GM03348 (cell line): ENCODE measurements around the gene PRTFDC1.
"Not testable (repeated sequence)": the region's sequence is repeated elsewhere in the genome, so short reads cannot be mapped to it uniquely, and the experiment has no call there.

ENCODE experiments used
- DNase-seq: peaks from one replicate; pipeline ENCODE4 v3.0.0; 2012; ENCODE audit warnings: low spot score

PRTFDC1 gene

DNA sequence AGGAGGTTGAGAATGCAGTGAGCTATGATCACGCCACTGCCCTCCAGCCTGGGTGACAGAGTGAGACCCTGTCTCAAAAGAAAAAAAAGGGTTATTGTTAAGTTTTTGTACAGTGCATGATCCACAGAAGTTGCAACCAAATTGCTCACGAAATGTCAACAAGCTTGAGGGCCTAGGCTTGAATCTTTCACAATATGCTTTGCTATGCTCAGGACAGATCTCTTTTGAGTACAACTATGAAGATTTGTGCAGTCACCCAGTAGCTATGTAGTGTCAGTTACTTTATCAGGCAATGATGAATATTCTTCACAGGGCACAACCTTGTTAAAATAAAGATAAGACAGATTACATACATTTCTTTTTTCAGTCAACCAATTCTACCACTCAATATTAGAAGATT, 109.2 kb downstream of the PRTFDC1 start:
- DNase-seq, result no peak

DNA sequence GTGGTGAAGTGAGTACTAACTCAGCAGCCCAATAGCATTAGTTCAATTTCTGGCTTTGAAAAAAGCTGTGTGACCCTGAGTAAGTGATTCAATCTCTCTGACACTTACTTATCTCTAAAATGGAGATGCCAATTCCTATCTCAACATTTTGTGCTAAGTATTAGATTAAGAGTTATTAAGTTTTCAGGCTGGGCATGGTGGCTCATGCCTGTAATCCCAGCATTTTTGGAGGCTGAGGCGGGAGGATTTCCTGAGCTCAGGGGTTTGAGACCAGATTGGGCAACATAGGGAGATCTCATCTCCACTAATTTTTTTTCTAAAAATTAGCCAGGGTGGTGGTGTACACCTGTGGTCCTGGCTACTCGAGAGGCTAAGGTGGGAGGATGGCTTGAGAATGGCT, 109.5 kb downstream of the PRTFDC1 start:
- DNase-seq, result no peak

DNA sequence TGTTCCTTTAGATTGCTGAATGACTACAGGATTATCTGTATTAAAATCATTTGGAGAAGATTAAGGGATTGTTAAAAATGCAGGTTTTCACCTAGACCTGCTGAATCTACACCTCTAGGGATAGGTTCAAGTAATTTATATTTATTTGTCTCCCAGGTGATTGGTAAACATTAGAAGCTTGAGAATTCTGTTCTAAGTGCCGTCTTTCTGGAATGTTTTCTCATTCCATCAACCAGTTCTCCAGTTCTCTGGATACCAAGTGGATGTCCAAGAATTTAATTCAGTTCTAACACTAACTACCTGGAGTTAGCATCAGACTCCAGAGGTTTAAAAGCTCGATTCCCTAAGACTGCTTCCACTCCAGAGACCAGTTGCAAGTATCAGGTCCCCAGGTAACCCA, 110.9 kb downstream of the PRTFDC1 start:
- no peak for DNase-seq

DNA sequence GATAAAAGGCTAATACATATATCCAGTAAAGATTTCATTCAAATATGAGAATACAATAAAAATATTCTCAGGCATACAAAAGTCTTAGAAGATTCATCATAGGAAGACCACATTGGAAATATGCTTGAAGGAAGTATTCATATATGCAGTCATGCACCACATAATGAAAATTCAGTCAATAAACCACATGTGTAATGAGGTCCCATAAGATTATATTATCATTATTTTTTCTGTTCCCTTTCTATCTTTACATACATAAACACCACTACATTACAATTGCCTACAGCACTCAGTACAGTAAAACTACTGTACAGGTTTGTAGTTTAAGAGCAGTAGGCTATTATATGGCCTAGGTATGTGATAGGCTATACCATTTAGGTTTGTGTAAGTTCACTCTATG, 111.6 kb downstream of the PRTFDC1 start:
- DNase-seq, result no peak

DNA sequence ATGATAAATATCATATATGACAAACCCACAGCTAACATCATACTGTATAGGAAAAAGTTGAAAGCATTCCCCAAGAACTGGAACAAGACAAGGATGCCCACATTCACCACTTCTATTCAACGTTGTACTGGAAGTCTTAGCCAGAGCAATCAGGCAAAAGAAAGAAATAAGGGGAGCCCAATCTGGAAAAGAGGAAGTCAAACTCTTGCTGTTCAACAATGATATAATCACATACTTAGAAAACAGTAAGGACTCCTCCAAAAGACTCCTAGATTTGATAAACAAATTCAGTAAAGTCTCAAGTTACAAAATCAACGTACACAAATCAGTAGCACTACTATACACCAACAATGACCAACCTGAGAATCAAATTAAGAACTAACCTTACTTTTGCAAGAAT, 114.6 kb downstream of the PRTFDC1 start:
- not testable (repeated sequence) for DNase-seq

DNA sequence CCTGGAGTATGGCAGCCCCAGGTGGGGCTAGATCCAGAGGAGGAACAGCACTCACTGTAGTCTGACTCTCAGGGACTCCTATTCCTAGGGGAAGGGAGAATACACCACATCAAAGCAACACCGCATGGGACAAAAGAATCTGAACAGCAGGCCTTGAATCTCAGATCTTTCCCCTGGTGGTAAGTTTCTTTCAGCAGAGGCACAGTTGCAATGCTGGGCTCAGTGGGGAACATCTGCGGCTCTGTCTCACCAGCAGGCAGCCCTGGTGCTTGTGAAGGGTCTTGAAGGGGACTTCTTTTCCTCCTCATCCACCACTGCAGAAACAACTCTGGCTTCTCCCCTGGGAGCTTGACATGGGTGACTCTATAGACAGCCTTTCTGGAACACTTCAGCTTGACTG, 117.5 kb downstream of the PRTFDC1 start:
- no peak for DNase-seq

DNA sequence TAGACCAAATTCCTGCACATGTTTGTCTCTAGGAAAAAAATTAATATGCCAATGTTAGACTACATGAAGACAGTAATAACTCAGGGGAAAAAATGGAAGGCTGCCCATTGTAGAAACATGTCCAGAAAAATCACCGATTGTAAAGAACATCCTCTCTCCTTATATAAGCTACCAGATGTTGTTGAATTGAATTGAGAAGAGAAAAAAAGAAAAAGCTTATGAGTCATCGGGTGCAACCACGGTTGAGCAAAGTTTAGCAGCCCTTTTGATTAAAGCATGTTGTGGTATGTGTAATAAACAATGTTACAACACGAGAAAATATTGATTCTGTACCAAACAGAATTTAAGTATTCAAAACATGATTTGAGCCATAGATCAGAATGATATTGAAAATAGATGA, 126.4 kb downstream of the PRTFDC1 start:
- DNase-seq, result peak; percentile 72

DNA sequence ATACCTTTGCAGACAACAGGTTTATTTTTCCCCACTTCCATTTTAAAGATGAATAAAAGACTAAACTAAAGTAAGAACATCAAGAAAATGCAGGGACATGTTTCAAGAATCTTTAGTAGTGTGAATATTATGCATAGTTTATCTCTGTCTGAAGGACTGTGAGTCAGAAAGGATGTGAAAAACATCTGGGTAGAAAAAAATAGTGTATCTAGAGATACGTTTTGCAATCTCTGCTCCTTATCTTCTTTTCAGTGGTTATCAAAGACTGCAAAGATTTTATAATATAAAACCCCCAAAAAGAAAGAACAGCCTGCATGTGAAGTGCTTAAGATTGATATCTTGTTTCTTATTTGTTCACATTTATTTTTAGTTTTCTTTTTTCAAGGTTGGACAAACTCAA, 126.9 kb downstream of the PRTFDC1 start:
- peak; percentile 61 for DNase-seq

DNA sequence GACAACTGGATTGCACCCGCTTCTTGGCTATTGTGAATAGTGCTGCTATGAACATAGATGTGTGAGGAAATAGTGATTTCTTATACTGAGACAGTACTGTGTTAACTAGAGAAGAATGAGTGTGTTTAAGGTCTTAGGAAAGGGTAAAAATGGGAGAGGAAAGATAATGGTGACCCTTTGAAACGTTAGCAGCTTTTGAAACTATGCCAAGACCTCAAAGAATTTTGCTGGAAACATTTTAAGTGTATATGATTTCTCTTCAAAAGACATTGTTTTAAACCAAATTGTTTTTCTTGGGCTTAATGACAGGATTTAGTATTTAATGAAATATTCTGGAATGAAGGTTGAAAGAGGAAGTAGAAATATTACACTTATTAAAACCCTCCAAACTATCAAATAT, 127.9 kb downstream of the PRTFDC1 start:
- DNase-seq, result no peak

DNA sequence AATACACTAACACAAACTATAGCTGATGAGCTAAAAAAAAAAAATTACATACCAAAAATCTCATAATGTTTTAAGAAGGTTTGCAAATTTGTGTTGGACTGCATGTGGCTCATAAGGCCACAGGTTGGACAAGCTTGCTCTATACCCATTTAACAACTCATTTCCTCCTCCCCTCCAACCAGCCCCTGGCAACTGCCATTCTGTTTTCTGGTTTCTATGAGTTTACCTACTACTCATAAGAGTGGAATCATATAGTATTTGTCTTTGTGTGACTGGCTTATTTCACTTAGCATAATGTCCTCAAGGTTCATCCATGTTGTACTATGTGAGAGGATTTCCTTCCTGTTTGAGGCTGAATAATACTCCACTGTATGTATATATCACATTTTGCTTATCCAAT, 128.3 kb downstream of the PRTFDC1 start:
- DNase-seq, result no peak

DNA sequence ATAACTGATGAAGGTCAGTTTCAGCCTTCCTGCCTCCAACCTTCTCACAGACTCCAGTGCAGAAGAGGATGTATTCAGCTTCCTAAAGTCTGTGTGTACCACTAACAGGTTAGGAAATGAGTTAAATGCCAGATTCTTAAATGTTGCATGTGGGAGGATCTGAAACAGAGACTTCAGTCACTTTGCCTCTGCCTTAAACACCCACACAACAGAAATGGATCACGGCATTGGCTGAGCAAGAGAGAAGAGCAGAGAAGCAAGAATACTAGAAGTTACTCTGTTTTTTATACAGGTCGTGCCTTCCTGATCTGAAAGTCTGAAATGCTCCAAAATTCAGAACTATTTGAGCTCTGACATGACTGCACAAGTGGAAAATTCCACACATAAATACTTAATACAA, 129.8 kb downstream of the PRTFDC1 start:
- no peak for DNase-seq

DNA sequence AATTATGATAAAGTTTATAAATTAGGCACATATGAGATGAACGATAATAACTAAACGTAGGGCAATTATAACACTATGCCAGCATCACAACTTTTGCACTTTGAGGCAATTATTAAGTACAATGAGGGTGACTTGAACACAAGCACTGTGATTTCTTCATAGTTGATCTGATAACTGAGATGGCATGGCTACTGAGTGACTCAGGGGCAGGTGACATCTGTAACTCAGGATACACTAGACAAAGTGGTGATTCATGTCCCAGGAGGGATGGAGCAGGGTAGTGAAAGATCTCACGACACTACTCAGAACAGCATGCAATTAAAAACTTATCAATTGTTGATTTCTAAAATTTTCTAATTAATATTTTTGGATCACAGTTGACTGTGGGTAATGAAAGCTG, 130.4 kb downstream of the PRTFDC1 start:
- DNase-seq, result no peak

DNA sequence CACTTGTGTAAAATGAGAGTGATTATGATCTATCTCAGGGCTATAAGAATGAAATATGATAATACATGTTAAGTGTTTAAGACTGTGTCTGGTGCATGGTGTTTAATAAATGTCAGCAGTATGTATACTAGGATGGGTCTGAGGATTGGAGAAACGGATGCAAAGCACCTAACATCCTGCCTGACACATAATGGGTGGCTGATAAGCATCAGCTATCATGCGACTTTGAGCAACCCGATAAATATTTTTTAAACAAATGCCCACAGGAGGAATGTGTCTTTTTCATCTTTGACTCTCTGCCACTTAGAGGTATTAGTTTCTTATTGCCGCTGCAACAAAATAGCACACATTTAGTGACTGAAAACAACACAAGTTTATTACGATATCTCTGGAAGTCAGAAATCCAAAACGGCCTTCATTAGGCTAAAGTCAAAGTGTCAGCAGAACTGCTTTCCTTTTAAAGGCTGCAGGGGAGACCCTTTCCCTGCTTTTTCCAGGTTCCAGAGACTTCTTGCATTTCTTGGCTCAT, 135.5 kb downstream of the PRTFDC1 start:
- DNase-seq, result no peak

DNA sequence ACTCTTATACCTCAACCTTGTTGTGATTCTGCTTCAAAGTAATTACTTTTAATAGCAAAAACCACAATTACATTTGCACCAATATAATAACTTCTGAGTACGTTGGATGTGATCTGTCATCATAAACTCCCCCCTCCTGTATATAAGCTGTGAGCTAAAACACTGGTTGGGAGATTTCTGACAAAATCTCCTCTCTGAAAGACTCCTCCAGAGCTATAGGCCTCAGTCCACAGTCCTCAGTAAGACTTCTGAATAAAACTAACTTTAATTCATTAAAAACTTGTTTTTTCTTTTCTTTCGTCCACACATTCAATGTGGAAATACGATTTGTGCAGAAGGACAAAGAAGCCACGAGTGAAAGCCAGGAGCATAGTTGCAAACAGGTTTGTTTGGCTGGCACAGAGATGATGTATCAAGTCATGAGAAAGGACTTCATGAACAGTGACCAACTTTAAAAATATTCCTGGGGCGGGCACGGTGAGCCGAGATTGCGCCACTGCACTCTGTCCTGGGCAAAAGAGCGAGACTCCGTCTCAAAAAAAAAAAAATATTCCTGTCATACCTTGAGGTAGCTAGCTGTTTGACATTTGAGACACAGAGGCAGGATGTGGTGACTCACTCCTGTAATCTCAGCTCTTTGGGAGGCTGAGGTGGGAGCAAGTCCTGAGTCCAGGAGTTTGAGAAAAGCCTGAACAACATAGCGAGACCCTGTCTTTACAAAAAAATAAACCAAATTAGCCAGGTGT, 137.7 kb downstream of the PRTFDC1 start:
- DNase-seq, result peak; percentile 36

DNA sequence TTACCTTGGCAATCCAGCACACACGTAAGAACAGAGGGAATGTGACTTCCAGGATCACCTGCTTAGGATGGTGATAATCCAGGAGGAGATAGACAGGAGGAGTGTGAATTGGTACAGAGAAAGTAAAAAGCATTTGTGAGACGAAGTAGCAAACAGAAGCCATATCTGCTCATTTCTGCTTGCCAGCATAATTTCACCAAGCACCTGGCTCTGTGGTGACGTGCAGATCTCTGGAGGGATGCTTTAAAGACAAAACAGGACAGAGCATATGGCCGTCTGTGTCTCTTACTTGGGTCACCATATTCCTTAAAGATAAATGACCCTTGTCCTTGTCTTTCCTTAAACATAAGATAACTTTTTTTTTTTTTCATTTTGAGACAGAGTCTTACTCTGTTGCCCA, 138.6 kb downstream of the PRTFDC1 start:
- no peak for DNase-seq

DNA sequence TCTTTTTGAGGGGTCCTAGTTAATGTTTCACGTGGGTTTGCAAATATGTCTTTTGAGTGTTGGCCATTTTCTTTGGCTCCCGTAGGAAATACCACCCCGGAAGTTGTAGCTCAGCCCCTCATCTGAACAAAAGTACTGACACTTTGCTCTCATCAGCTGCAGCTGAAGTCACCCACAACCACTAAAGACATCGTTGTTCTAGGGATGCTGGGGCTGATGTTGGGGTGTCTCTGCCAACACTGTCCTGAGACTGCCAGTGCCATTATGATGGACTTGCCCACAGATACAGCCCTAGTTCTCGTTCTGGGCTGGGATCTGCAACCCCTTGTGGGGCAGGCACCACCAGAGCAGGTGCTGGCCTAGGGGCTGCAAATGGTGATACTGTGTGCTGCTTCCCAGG, 146.1 kb downstream of the PRTFDC1 start:
- no peak for DNase-seq

DNA sequence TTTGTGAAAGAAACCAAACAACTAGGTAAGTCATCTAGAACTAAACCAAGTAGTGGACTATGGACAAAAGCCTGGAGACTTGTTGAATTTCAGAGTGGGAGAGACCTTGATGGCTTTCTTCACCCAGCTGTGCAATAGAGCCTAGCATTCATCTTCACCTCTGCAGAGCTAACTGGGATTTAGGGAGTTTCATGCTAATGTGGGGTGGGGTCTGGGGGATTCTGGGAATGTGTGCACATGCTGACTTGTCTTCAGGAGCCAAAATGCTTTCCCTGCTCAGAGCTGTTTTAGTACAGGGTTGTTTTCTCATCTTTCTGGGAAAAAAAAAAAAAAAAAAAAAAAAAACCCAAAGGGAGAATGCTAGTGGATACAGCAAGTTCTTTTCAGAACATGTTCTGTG, 147.4 kb downstream of the PRTFDC1 start:
- DNase-seq, result no peak

DNA sequence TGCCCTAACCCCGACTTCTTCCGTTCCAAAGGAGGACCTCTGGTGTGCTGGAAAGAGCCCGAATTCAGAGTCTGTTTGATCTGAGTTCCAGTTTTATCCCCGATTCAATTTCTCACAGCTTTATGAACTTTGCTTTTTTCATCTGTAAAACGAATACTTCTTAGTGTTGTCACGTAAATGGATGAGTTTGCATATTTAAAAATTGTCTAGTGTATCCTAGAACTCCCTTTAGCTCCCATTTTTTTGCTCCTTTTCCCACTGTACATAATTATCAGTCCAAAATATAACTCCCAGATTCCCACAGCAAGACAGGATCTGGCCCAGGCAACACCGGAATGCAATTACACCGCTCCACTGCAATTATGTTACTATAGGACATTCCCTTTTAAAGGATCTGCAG, 148.0 kb downstream of the PRTFDC1 start:
- DNase-seq, result no peak

DNA sequence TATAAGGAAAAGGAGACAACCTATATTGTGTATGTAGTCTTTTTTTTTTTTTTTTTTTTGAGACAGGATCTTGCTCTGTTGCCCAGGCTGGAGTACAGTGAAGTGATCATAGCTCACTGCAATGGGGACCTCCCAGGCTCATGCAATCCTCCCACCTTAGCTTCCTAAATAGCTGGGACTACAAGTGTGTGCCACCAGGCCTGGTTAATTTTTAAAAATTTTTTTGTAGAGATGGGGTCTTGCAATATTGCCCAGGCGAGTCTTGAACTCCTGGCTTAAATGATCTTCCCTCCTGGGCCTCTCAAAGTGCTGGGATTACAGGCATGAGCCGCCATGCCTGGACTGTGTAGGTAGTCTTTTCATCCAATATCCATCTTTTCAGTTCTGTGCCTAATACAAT, 150.0 kb downstream of the PRTFDC1 start:
- no peak for DNase-seq

DNA sequence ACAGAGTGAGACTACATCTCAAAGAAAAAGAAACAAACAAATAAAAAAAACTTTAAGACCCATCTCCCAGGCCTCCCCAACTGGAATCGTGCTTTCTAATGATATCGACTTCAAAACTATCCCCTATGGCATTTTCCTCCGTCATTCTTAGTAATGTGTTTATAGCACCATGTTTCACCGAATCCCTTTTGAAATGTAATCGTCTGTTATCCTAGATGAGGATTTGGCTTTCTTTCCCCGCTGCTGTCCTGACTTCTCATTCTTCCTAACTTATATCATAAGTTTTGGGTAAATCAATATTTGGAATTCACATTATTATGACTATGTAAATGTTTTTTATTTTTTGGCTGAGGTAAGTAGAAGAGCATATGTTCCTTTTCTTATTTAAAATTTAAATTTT, 151.5 kb downstream of the PRTFDC1 start:
- no peak for DNase-seq
